IMR-90 (cell line): ENCODE results near the gene SIGLECL1. TPM values are rescaled to one million over a fixed set of nuclear protein-coding genes. Genes with fewer than 3 reads are reported as not detected.

Experiments used
- ATAC-seq: fragments of 200-7000 bp; cut with Tn5 transposase; 2 replicates; pipeline ENCODE4 v1.9.1; 2020; ENCODE audit warnings: low read depth, mild to moderate bottlenecking, moderate library complexity
- BruUV-seq: library from RNA; stranded (reverse); fragments of 400-500 nt; replicated peaks from 2 replicates; lab custom pipeline; 2021; lab: Mats Ljungman, UMichigan
- CTCF ChIA-PET: fragments of 300-600 bp; formaldehyde crosslinking; extraction: SDS; loops from one replicate; lab custom pipeline; 2021; ENCODE audit warnings: antibody characterized with exemption; lab: Yijun Ruan, JAX
- POLR2A ChIA-PET: fragments of 300-600 bp; sonication (Branson Sonifier 250); formaldehyde crosslinking; loops from one replicate; lab custom pipeline; 2022; ENCODE audit warnings: antibody characterized with exemption; ENCODE audit not compliant: unreplicated experiment; lab: Charles Lee
- DNase-seq: peaks from one replicate; pipeline ENCODE4 v3.0.0; 2013
- H2AFZ ChIP-seq: replicated peaks from 2 replicates; pipeline ENCODE3; 2013; ENCODE audit warnings: low read length, mild to moderate bottlenecking; ENCODE audit not compliant: poor library complexity
- H2AK5ac ChIP-seq: 2 replicates; pipeline ENCODE4 v1.6.1; 2013; ENCODE audit warnings: low read depth, low read length, inconsistent platforms
- H2AK9ac ChIP-seq: replicated peaks from 2 replicates; pipeline ENCODE3; 2013; ENCODE audit warnings: mild to moderate bottlenecking, low read depth, low read length, moderate library complexity; ENCODE audit not compliant: poor library complexity
- H2BK120ac ChIP-seq: 2 replicates; pipeline ENCODE4 v1.6.1; 2013; ENCODE audit warnings: low read depth, low read length, inconsistent platforms
- H2BK15ac ChIP-seq: 3 replicates; pipeline ENCODE4 v1.6.1; 2013; ENCODE audit warnings: low read depth, low read length, inconsistent platforms
- H2BK20ac ChIP-seq: 2 replicates; pipeline ENCODE4 v1.6.1; 2013; ENCODE audit warnings: low read depth, mild to moderate bottlenecking, inconsistent platforms, low read length, moderate library complexity
- H2BK5ac ChIP-seq: 2 replicates; pipeline ENCODE4 v1.6.1; 2013; ENCODE audit warnings: mild to moderate bottlenecking, low read depth, low read length, inconsistent platforms; ENCODE audit not compliant: poor library complexity, severe bottlenecking
- H3K14ac ChIP-seq: replicated peaks from 2 replicates; pipeline ENCODE4 v1.6.1; 2013; ENCODE audit warnings: low read depth, low read length, inconsistent platforms
- H3K18ac ChIP-seq: 2 replicates; pipeline ENCODE4 v1.6.1; 2013; ENCODE audit warnings: low read depth, low read length, control low read depth
- H3K23ac ChIP-seq: 2 replicates; pipeline ENCODE4 v1.6.1; 2013; ENCODE audit warnings: low read depth, low read length, inconsistent platforms
- H3K27ac ChIP-seq: 2 replicates; pipeline ENCODE4 v1.5.1; 2013; ENCODE audit warnings: mild to moderate bottlenecking, control low read depth, low read length; ENCODE audit not compliant: insufficient read depth
- H3K27me3 ChIP-seq: 2 replicates; pipeline ENCODE4 v1.6.1; 2013; ENCODE audit warnings: low read length; ENCODE audit not compliant: control insufficient read depth, insufficient read depth
- H3K36me3 ChIP-seq: 2 replicates; pipeline ENCODE4 v1.6.1; 2013; ENCODE audit warnings: low read length, mixed read lengths; ENCODE audit not compliant: control insufficient read depth, insufficient read depth
- H3K4ac ChIP-seq: 2 replicates; pipeline ENCODE4 v1.6.1; 2013; ENCODE audit warnings: low read depth, low read length, inconsistent platforms
- H3K4me1 ChIP-seq: 2 replicates; pipeline ENCODE4 v1.6.1; 2013; ENCODE audit warnings: low read length, mixed read lengths; ENCODE audit not compliant: control insufficient read depth, insufficient read depth
- H3K4me2 ChIP-seq: 2 replicates; pipeline ENCODE4 v1.6.1; 2013; ENCODE audit warnings: low read depth, mild to moderate bottlenecking, control low read depth, low read length, moderate library complexity
- H3K4me3 ChIP-seq: 2 replicates; pipeline ENCODE4 v1.5.1; 2013; ENCODE audit warnings: low read depth, mild to moderate bottlenecking, control low read depth, low read length, moderate library complexity; ENCODE audit not compliant: insufficient read depth
- H3K56ac ChIP-seq: 2 replicates; pipeline ENCODE4 v1.6.1; 2013; ENCODE audit warnings: low read length, inconsistent platforms; ENCODE audit not compliant: insufficient read depth; ENCODE audit errors: extremely low read depth
- H3K79me1 ChIP-seq, 2 experiments: 2 replicates each; pipeline ENCODE4 v1.6.1; 2013; ENCODE audit warnings: low read length in 2 of 2, inconsistent platforms in 1 of 2, low read depth in 1 of 2
- H3K9ac ChIP-seq: 2 replicates; pipeline ENCODE4 v1.6.1; 2013; ENCODE audit warnings: low read depth, low read length, control low read depth
- H3K9me1 ChIP-seq: 2 replicates; pipeline ENCODE4 v1.6.1; 2013; ENCODE audit warnings: low read length, inconsistent platforms; ENCODE audit not compliant: insufficient read depth
- H3K9me3 ChIP-seq: 2 replicates; pipeline ENCODE4 v1.6.1; 2013; ENCODE audit warnings: low read length; ENCODE audit not compliant: control insufficient read depth, insufficient read depth
- H4K20me1 ChIP-seq: 2 replicates; pipeline ENCODE4 v1.6.1; 2013; ENCODE audit warnings: low read length, inconsistent platforms; ENCODE audit not compliant: insufficient read depth
- H4K5ac ChIP-seq: 2 replicates; pipeline ENCODE4 v1.6.1; 2013; ENCODE audit warnings: mild to moderate bottlenecking, low read depth, low read length, control low read depth
- H4K8ac ChIP-seq, 2 experiments: 2 replicates each; pipeline ENCODE4 v1.6.1; 2013; ENCODE audit warnings: low read depth in 2 of 2, low read length in 2 of 2, control low read depth in 1 of 2, inconsistent platforms in 1 of 2
- H4K91ac ChIP-seq: 2 replicates; pipeline ENCODE4 v1.6.1; 2013; ENCODE audit warnings: low read depth, low read length, inconsistent platforms; ENCODE audit not compliant: insufficient read depth
- BHLHE40 ChIP-seq: fragments of 150-350 bp; IDR thresholded peaks from 2 replicates; pipeline ENCODE4 v1.6.1; 2016; ENCODE audit warnings: mild to moderate bottlenecking, low read depth, low read length
- CEBPB ChIP-seq: IDR thresholded peaks from 2 replicates; pipeline ENCODE4 v1.6.1; 2012; ENCODE audit warnings: low read depth, low read length, improper control_type of control experiment
- CHD1 ChIP-seq: IDR thresholded peaks from 2 replicates; pipeline ENCODE4 v1.6.1; 2012; ENCODE audit warnings: low read depth, low read length, improper control_type of control experiment
- FOS ChIP-seq: fragments of 150-350 bp; IDR thresholded peaks from 2 replicates; pipeline ENCODE4 v1.6.1; 2016; ENCODE audit warnings: low read depth, low read length
- MAFK ChIP-seq: IDR thresholded peaks from 2 replicates; pipeline ENCODE4 v1.6.1; 2012; ENCODE audit warnings: low read depth, low read length, improper control_type of control experiment
- MAZ ChIP-seq: IDR thresholded peaks from 2 replicates; pipeline ENCODE4 v1.6.1; 2012; ENCODE audit warnings: low read depth, mild to moderate bottlenecking, low read length, improper control_type of control experiment, moderate library complexity, borderline replicate concordance
- MXI1 ChIP-seq: IDR thresholded peaks from 2 replicates; pipeline ENCODE4 v1.6.1; 2012; ENCODE audit warnings: low read depth, mild to moderate bottlenecking, low read length, moderate library complexity, borderline replicate concordance
- NFE2L2 ChIP-seq: fragments of 150-350 bp; IDR thresholded peaks from 2 replicates; pipeline ENCODE4 v1.6.1; 2016; ENCODE audit warnings: low read depth, mild to moderate bottlenecking, low read length
- POLR2A ChIP-seq: IDR thresholded peaks from 2 replicates; pipeline ENCODE4 v1.6.1; 2012; ENCODE audit warnings: mild to moderate bottlenecking, low read depth, low read length
- RAD21 ChIP-seq: IDR thresholded peaks from 2 replicates; pipeline ENCODE4 v1.6.1; 2012; ENCODE audit warnings: low read length, improper control_type of control experiment
- RCOR1 ChIP-seq: IDR thresholded peaks from 2 replicates; pipeline ENCODE4 v1.6.1; 2012; ENCODE audit warnings: mild to moderate bottlenecking, low read length, improper control_type of control experiment; ENCODE audit not compliant: insufficient replicate concordance
- RFX5 ChIP-seq: IDR thresholded peaks from 2 replicates; pipeline ENCODE4 v1.8.0; 2012; ENCODE audit warnings: low read depth, mild to moderate bottlenecking, low read length, moderate library complexity
- SMC3 ChIP-seq: fragments of 150-350 bp; IDR thresholded peaks from 2 replicates; pipeline ENCODE4 v1.6.1; 2016; ENCODE audit warnings: low read depth, mild to moderate bottlenecking, antibody characterized with exemption, low read length, moderate library complexity
- USF2 ChIP-seq: fragments of 150-350 bp; IDR thresholded peaks from 2 replicates; pipeline ENCODE4 v1.6.1; 2017; ENCODE audit warnings: mild to moderate bottlenecking, antibody characterized with exemption, low read length, low read depth
- WGBS, 2 experiments: methylation state at CpG; one replicate each; pipeline versions ENCODE4 v1.1.5 to v1.1.7; 2013; ENCODE audit warnings: missing lambda C conversion rate in 2 of 2; ENCODE audit not compliant: insufficient read length in 1 of 2; ENCODE audit errors: extremely low coverage in 2 of 2; 5-methylcytosine and 5-hydroxymethylcytosine counted together
- dilution Hi-C: fragments of 300-500 bp; cut with HindIII; formaldehyde crosslinking; loops from one replicate; pipeline ENCODE4 v1.14.3; 2018; ENCODE audit warnings: low sequenced_read_pairs; ENCODE audit not compliant: unreplicated experiment
- in situ Hi-C: fragments of 300-500 bp; cut with MboI; formaldehyde crosslinking; loops from 3 replicates; pipeline ENCODE4 v1.14.3; 2019; ENCODE audit warnings: low sequenced_read_pairs, inconsistent platforms, mixed read lengths
- intact Hi-C: fragments of 100-400 bp; cut with micrococcal nuclease; formaldehyde crosslinking; loops from 2 replicates; pipeline ENCODE4 v1.10.0; 2022
- polyA plus RNA-seq, 3 experiments: library from polyadenylated mRNA; depleted of rRNA; stranded (reverse); fragments of >200 nt; gene quantifications; 2 replicates each; pipeline ENCODE4 v1.2.3, GENCODE V29; 2012; ENCODE audit warnings: low replicate concordance in 1 of 3
- total RNA-seq: library from RNA; depleted of rRNA; stranded (reverse); fragments of >200 nt; gene quantifications from 2 replicates; pipeline ENCODE4 v1.2.3, GENCODE V29; 2012
- TF ChIP-seq, protein P1 (sequence below): conservative IDR thresholded peaks from 2 replicates; pipeline ENCODE4 v1.5.1; 2012; ENCODE audit warnings: mild to moderate bottlenecking, low read depth, low read length, improper control_type of control experiment
- TF ChIP-seq, protein P2 (sequence below): fragments of 150-350 bp; IDR thresholded peaks from 2 replicates; pipeline ENCODE4 v1.6.1; 2016; ENCODE audit warnings: low read depth, mild to moderate bottlenecking, low read length, moderate library complexity, borderline replicate concordance

SIGLECL1 gene
- total and polyA plus RNA-seq, 2 of the 4 experiments (the other 2 are of a cell fraction) = not detected

GRCh38 chr19:51227326-51227725 lies 23.6 kb upstream of the SIGLECL1 start:
- Histone ChIP-seq H2BK20ac (no peak overlapping the region), H2AK5ac (no peak overlapping the region), H3K9ac (no peak overlapping the region), H2BK15ac (no peak overlapping the region), H3K4me2 (no peak overlapping the region), H3K36me3 (no peaks in the 10 kb centered on the region), H2BK120ac (no peak overlapping the region), H3K4me1 (no peaks in the 10 kb centered on the region), H3K9me3 (no peaks in the 10 kb centered on the region), H3K27me3 (no peaks in the 10 kb centered on the region), H4K20me1 (no peaks in the 10 kb centered on the region), H3K4ac (no peak overlapping the region), H3K4me3 (no peak overlapping the region), H3K79me1 (no peaks in the 10 kb centered on the region), H3K9me1 (no peaks in the 10 kb centered on the region), H3K18ac (no peak overlapping the region), H2AFZ (no peak overlapping the region), H4K5ac (no peak overlapping the region), H3K27ac (no peak overlapping the region), H4K8ac (no peak overlapping the region), H2AK9ac (no peak overlapping the region), H2BK5ac (no peak overlapping the region), H3K56ac (no peak overlapping the region), H3K23ac (no peak overlapping the region), H4K91ac (no peak overlapping the region), H3K14ac (no peak overlapping the region)
- in situ Hi-C loops = no loop called here
- dilution Hi-C loops = no loop called here
- ChIA-PET CTCF (no interaction called here), POLR2A (no interaction called here)
- BruUV-seq = no TSS peak
- intact Hi-C loops = no loop called here
- ATAC-seq = no peak
- DNase-seq = no peak
- WGBS, 2 experiments = no CpG with 5 or more reads among the region's 2 CpGs
- no peak for TF ChIP-seq RFX5
- TF ChIP-seq MAZ = no peak
- no peak for TF ChIP-seq BHLHE40
- no peak for TF ChIP-seq USF2
- no peak for TF ChIP-seq NFE2L2
- no peak for TF ChIP-seq SMC3
- no peak for TF ChIP-seq CEBPB
- no peak for TF ChIP-seq RAD21
- TF ChIP-seq RCOR1 = no peak
- no peak for TF ChIP-seq CHD1
- TF ChIP-seq, protein P1, sequence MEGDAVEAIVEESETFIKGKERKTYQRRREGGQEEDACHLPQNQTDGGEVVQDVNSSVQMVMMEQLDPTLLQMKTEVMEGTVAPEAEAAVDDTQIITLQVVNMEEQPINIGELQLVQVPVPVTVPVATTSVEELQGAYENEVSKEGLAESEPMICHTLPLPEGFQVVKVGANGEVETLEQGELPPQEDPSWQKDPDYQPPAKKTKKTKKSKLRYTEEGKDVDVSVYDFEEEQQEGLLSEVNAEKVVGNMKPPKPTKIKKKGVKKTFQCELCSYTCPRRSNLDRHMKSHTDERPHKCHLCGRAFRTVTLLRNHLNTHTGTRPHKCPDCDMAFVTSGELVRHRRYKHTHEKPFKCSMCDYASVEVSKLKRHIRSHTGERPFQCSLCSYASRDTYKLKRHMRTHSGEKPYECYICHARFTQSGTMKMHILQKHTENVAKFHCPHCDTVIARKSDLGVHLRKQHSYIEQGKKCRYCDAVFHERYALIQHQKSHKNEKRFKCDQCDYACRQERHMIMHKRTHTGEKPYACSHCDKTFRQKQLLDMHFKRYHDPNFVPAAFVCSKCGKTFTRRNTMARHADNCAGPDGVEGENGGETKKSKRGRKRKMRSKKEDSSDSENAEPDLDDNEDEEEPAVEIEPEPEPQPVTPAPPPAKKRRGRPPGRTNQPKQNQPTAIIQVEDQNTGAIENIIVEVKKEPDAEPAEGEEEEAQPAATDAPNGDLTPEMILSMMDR = no peak
- no peak for TF ChIP-seq POLR2A
- no peak for TF ChIP-seq MAFK
- TF ChIP-seq FOS = no peak
- no peak for TF ChIP-seq MXI1
- TF ChIP-seq, protein P2, sequence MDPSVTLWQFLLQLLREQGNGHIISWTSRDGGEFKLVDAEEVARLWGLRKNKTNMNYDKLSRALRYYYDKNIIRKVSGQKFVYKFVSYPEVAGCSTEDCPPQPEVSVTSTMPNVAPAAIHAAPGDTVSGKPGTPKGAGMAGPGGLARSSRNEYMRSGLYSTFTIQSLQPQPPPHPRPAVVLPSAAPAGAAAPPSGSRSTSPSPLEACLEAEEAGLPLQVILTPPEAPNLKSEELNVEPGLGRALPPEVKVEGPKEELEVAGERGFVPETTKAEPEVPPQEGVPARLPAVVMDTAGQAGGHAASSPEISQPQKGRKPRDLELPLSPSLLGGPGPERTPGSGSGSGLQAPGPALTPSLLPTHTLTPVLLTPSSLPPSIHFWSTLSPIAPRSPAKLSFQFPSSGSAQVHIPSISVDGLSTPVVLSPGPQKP = no peak
